GM23248 (cell line): Measurements from ENCODE around the gene FAF2. TPM values are rescaled to one million over a fixed set of nuclear protein-coding genes. Genes with fewer than 3 reads are reported as not detected.

Experiments
- DNase-seq: peaks from one replicate; pipeline ENCODE4 v3.0.0-alpha.2; 2015
- H2AFZ ChIP-seq: fragments of 200-600 bp; sonication (generic); 2 replicates; pipeline ENCODE4 v1.6.1; 2016; ENCODE audit warnings: antibody characterized with exemption
- H3F3A ChIP-seq: fragments of 200-600 bp; sonication (generic); 2 replicates; pipeline ENCODE4 v1.6.1; 2016; ENCODE audit warnings: mild to moderate bottlenecking, antibody characterized with exemption, mixed run types; ENCODE audit not compliant: insufficient read depth
- H3K27ac ChIP-seq: fragments of 200-600 bp; sonication (generic); 2 replicates; pipeline ENCODE4 v1.5.1; 2016; ENCODE audit warnings: mild to moderate bottlenecking
- H3K27me3 ChIP-seq: fragments of 200-600 bp; sonication (generic); replicated peaks from 2 replicates; pipeline ENCODE4 v1.6.1; 2016; ENCODE audit warnings: mild to moderate bottlenecking; ENCODE audit not compliant: insufficient read depth
- H3K36me3 ChIP-seq: fragments of 200-600 bp; sonication (generic); 2 replicates; pipeline ENCODE4 v1.6.1; 2016; ENCODE audit warnings: low read depth, mild to moderate bottlenecking
- H3K4me1 ChIP-seq: fragments of 200-600 bp; sonication (generic); 2 replicates; pipeline ENCODE4 v1.6.1; 2016; ENCODE audit warnings: mild to moderate bottlenecking; ENCODE audit not compliant: insufficient read depth
- H3K4me2 ChIP-seq: fragments of 200-600 bp; sonication (generic); one replicate; pipeline ENCODE4 v1.6.1; 2016; ENCODE audit warnings: mild to moderate bottlenecking; ENCODE audit not compliant: unreplicated experiment
- H3K4me3 ChIP-seq: fragments of 200-600 bp; sonication (generic); 2 replicates; pipeline ENCODE4 v1.5.1; 2016; ENCODE audit warnings: mild to moderate bottlenecking
- H3K79me2 ChIP-seq: fragments of 200-600 bp; sonication (generic); 2 replicates; pipeline ENCODE4 v1.6.1; 2016; ENCODE audit warnings: mild to moderate bottlenecking; ENCODE audit not compliant: insufficient read depth
- H3K9ac ChIP-seq: fragments of 200-600 bp; sonication (generic); 2 replicates; pipeline ENCODE4 v1.6.1; 2016; ENCODE audit warnings: mild to moderate bottlenecking
- H3K9me2 ChIP-seq: fragments of 200-600 bp; sonication (generic); 2 replicates; pipeline ENCODE4 v1.6.1; 2016; ENCODE audit warnings: mixed run types, mild to moderate bottlenecking, moderate library complexity; ENCODE audit not compliant: insufficient read depth
- H3K9me3 ChIP-seq: fragments of 200-600 bp; sonication (generic); one replicate; pipeline ENCODE4 v1.6.1; 2017; ENCODE audit warnings: low read depth
- H4K20me1 ChIP-seq: fragments of 200-600 bp; sonication (generic); 2 replicates; pipeline ENCODE4 v1.6.0; 2016; ENCODE audit not compliant: insufficient read depth
- EZH2 ChIP-seq: fragments of 200-600 bp; sonication (generic); IDR thresholded peaks from 2 replicates; pipeline ENCODE4 v1.6.1; 2018; ENCODE audit warnings: antibody characterized with exemption, mild to moderate bottlenecking; ENCODE audit not compliant: insufficient read depth, poor library complexity, severe bottlenecking
- EZH2phosphoT487 ChIP-seq: fragments of 200-600 bp; sonication (generic); IDR thresholded peaks from 2 replicates; pipeline ENCODE4 v1.6.1; 2018; ENCODE audit warnings: antibody characterized with exemption, moderate library complexity, mild to moderate bottlenecking, low read depth; ENCODE audit not compliant: insufficient read depth
- WGBS, 2 experiments: methylation state at CpG; one replicate each; pipeline ENCODE4 v1.1.6; 2015 to 2017; ENCODE audit warnings: low lambda C conversion rate in 2 of 2, low coverage in 1 of 2; ENCODE audit errors: missing lambda C conversion rate in 2 of 2; 5-methylcytosine and 5-hydroxymethylcytosine counted together
- in situ Hi-C: fragments of 300-500 bp; cut with MboI; formaldehyde crosslinking; loops from 2 replicates; pipeline ENCODE4 v1.15.0; 2020
- polyA plus RNA-seq: library from polyadenylated mRNA; unstranded; fragments of >200 nt; fragmentation: Nextera tagmentation; extraction: Ambion mirVana; gene quantifications from 2 replicates; pipeline ENCODE4 v1.2.1, GENCODE V29; 2016
- total RNA-seq: library from RNA; depleted of rRNA; stranded (reverse); fragments of >200 nt; shearing (Covaris generic); gene quantifications from 2 replicates; pipeline ENCODE4 v1.2.3, GENCODE V29; 2014

Gene FAF2
- total and polyA plus RNA-seq, 2 experiments from 2014 or later, result 45.0 to 45.4 TPM

GRCh38 chr5:176542596-176543427, 94.6 kb downstream of the FAF2 start:
- H3K9me3 ChIP-seq, result no peaks in the 10 kb centered on the region
- peak overlapping the region; percentile 80 for H3K4me2 ChIP-seq
- no peak overlapping the region for H3K27ac ChIP-seq
- H2AFZ ChIP-seq, result peak overlapping the region; percentile 93
- TF ChIP-seq EZH2, result no peak
- no peak for TF ChIP-seq EZH2phosphoT487
- H3K9ac ChIP-seq, result peak overlapping the region; percentile 53
- H3K27me3 ChIP-seq, result no peaks in the 10 kb centered on the region
- WGBS, 2 experiments, result 1 to 2% methylated on average over 65 to 69 of the region's 110 CpGs
- H3K79me2 ChIP-seq, result no peaks in the 10 kb centered on the region
- no peaks in the 10 kb centered on the region for H4K20me1 ChIP-seq
- H3K9me2 ChIP-seq, result no peaks in the 10 kb centered on the region
- H3K4me3 ChIP-seq, result peak overlapping the region; percentile 70
- peaks cover 8% of the 10 kb centered on the region for H3F3A ChIP-seq
- DNase-seq, result peak; percentile 53
- in situ Hi-C loops, result no loop called here
- H3K36me3 ChIP-seq, result no peaks in the 10 kb centered on the region
- peaks cover 14% of the 10 kb centered on the region; the same call in 1 of the 2 replicates for H3K4me1 ChIP-seq

DNA sequence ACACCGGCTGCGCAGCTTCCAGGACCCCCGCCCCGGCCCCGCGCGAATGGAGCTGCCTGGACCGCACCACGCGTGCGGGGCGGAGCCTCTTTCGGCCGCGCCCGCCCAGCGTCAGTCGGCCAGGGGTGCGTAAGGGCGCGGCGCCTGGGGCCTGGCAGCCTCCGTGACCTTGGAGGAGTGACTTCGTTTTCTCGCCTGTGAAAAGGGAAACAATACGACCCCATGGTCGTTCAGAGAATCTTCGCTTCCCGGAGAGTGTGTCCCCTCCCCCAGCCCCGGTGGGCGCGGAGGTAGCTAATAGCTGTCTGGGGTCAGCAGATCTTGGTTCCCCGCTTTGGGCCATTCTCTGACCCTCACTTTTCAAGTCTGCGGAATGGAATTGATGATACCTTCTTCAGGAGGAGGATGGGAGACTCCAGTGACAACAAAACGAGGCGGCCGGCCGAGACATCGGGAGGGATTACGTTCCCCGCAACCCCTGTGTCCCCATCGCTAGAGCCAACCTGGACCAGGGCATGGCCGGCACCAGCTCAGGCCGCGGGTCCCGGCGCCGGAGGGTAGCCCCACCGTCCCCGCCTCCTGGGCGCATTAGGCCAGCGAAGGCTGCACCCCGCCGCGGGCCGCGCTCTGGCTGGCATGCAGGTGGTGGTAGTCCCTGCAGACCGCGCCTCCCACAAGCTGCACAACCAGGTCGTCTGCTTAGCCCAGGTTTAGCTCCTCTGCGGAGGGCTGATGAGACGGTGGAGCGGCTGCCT, 95.4 kb downstream of the FAF2 start:
- Histone ChIP-seq H3K9me2 (no peaks in the 10 kb centered on the region), H3K79me2 (no peaks in the 10 kb centered on the region), H4K20me1 (no peaks in the 10 kb centered on the region), H3K4me1 (peaks cover 7% of the 10 kb centered on the region; the same call in 1 of the 2 replicates), H2AFZ (peak overlapping the region; percentile 93), H3F3A (peaks cover 2% of the 10 kb centered on the region), H3K4me2 (peak overlapping the region; percentile 77), H3K36me3 (no peaks in the 10 kb centered on the region), H3K9me3 (no peaks in the 10 kb centered on the region), H3K9ac (peak overlapping the region; percentile 56), H3K27me3 (no peaks in the 10 kb centered on the region), H3K27ac (no peak overlapping the region), H3K4me3 (peak overlapping the region; percentile 70)
- in situ Hi-C loops, result no loop called here
- peak; percentile 73 for DNase-seq
- WGBS, 2 experiments, result 3 to 4% methylated on average over 49 to 55 of the region's 63 CpGs
- TF ChIP-seq EZH2, result no peak
- TF ChIP-seq EZH2phosphoT487, result no peak

- Histone ChIP-seq H3K4me3 (no peak overlapping the region), H3K9me3 (no peaks in the 10 kb centered on the region), H3K79me2 (no peaks in the 10 kb centered on the region), H4K20me1 (no peaks in the 10 kb centered on the region), H3K4me2 (no peak overlapping the region), H3K9me2 (no peaks in the 10 kb centered on the region), H3K36me3 (no peaks in the 10 kb centered on the region), H3K27me3 (no peaks in the 10 kb centered on the region), H3F3A (no peaks in the 10 kb centered on the region), H3K9ac (no peak overlapping the region), H3K27ac (no peak overlapping the region), H2AFZ (no peak overlapping the region), H3K4me1 (peaks cover 7% of the 10 kb centered on the region; the same call in 1 of the 2 replicates)
- TF ChIP-seq EZH2phosphoT487, result no peak
- no peak for TF ChIP-seq EZH2
- in situ Hi-C loops, result no loop called here
- 91 to 96% methylated on average over 6 of the region's 6 CpGs for WGBS, 2 experiments
- DNase-seq, result no peak
Observed at GRCh38 chr5:176545388-176545736, 97.2 kb downstream of the FAF2 start.

DNA sequence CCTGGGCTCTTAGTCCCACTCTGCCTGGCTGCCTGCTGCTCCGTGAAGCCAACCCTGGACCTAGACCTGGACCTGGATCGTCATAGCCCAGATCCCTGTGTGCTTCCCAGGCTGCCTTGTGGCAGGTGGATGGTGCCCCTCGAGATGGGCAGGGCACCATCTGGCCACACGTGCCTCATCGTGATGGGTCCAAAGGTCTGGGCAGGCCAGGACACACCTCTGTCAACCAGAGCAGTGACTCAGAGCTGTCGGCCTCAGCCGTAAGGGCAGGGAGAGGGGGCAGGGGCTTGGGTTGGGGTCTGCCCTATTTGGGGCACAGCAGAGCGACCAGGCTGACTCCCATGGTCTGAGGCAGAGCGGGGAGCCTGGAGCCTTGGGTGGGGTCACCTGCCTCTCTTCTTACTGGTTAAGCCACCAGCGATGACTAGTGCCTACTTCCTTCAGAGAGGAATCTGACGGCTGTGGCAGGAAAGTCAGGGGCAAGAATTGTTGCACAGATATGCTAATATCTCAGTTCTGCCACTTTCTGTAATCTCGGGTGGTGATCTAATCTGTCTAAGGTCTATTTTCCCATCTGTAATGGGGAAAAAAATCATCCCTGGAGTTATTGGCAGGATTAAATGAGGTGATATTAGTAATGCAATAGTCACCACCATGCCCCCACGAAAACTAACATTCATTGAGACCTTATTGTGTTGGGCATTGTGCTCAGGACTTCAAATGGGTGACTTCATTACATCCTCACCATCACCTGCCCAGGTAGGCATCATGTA, 97.7 kb downstream of the FAF2 start:
- no peak for DNase-seq

More for the DNA sequence above, 97.7 kb downstream of the FAF2 start:
- Histone ChIP-seq H3K36me3 (no peaks in the 10 kb centered on the region), H4K20me1 (no peaks in the 10 kb centered on the region), H3K79me2 (no peaks in the 10 kb centered on the region), H3K27ac (no peak overlapping the region), H3F3A (no peaks in the 10 kb centered on the region), H2AFZ (no peak overlapping the region), H3K27me3 (no peaks in the 10 kb centered on the region), H3K9me3 (no peaks in the 10 kb centered on the region), H3K9ac (no peak overlapping the region), H3K9me2 (no peaks in the 10 kb centered on the region), H3K4me3 (no peak overlapping the region), H3K4me1 (peaks cover 7% of the 10 kb centered on the region; the same call in 1 of the 2 replicates), H3K4me2 (no peak overlapping the region)
- 66 to 70% methylated on average over 12 to 13 of the region's 13 CpGs for WGBS, 2 experiments
- in situ Hi-C loops, result no loop called here
- TF ChIP-seq EZH2, result no peak
- no peak for TF ChIP-seq EZH2phosphoT487
